ENCODE data around the gene CSMD2. TPM values are rescaled to one million over a fixed set of nuclear protein-coding genes. Genes with fewer than 3 reads are reported as not detected.

The CSMD2 gene
- total RNA-seq, 1 experiment from 2014 or later: 0.22 TPM

DNA sequence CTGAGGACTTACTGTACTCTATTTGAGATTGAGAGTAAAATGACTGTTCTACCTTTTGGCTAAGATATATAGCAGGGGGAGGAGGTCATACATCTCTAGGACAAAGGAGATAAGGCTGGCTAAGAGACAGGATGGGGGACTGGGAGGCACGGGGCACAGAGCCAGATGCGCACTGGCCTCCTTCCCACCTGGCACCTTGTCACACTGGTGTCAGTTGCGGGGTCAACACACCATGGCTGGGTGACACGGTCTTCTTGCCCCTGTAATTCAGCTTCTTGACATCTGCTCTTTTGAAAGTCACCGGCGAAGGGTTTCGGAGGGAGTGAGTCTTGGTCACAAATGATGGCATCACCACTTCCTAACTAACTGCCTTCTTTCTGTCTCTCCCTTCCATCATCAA is 515.3 kb downstream of the CSMD2 start:
- H3K79me2 ChIP-seq (ENCODE audit: insufficient read depth, low read length): no peaks in the 10 kb centered on the region
- TF ChIP-seq EGR1 (IDR thresholded peaks at IDR 0.05; ENCODE audit: low read depth): no peak
- TF ChIP-seq SIN3A (IDR thresholded peaks at IDR 0.05; ENCODE audit: low read depth): no peak
- TF ChIP-seq CTCF (IDR thresholded peaks at IDR 0.05 in 2 of 3, conservative IDR thresholded peaks at IDR 0.05 in 1 of 3; ENCODE audit: borderline replicate concordance in 1 of 3, insufficient read depth in 1 of 3, low read depth in 2 of 3, low read length in 2 of 3): no peak
- TF ChIP-seq SRF (IDR thresholded peaks at IDR 0.05; ENCODE audit: low read depth): no peak
- no peak for TF ChIP-seq RAD21 (IDR thresholded peaks at IDR 0.05; ENCODE audit: low read depth)
- TF ChIP-seq EZH2 (IDR thresholded peaks at IDR 0.05): no peak
- no peak for TF ChIP-seq YY1 (IDR thresholded peaks at IDR 0.05; ENCODE audit: extremely low read depth, insufficient replicate concordance, low read depth, low read length)
- TF ChIP-seq JUND (IDR thresholded peaks at IDR 0.05): no peak
- TF ChIP-seq CBX3 (IDR thresholded peaks at IDR 0.05; ENCODE audit: low read depth): no peak
- no peak for TF ChIP-seq TCF7L2 (IDR thresholded peaks at IDR 0.05; ENCODE audit: borderline replicate concordance, extremely low read depth, insufficient read depth, insufficient read length)
- no peak for TF ChIP-seq ZBTB33 (IDR thresholded peaks at IDR 0.05; ENCODE audit: extremely low read depth, insufficient replicate concordance, low read length)
- H3K27me3 ChIP-seq (ENCODE audit: insufficient read depth, low read length): peaks cover 23% of the 10 kb centered on the region
- ChIA-PET RAD21 (ENCODE audit: low non-redundant PET in 1 of 2, low total read pairs in 2 of 2, uncharacterized antibody in 2 of 2, unreplicated experiment in 2 of 2) (no interaction called here), POLR2A (no interaction called here), CTCF (interaction anchor here (2.4 kb wide), 1 partner anchor 17 kb away, joined by 6 read pairs; no protein-coding TSS in a partner anchor)
- no peaks in the 10 kb centered on the region for H3K9me3 ChIP-seq (ENCODE audit: control insufficient read depth in 1 of 2, insufficient read depth in 1 of 2, low read depth in 1 of 2, low read length in 2 of 2)
- DNase-seq (ENCODE audit: low read depth, low spot score) (no peak), ATAC-seq (no peak)
- H3K4me1 ChIP-seq (ENCODE audit: control insufficient read depth in 1 of 2, insufficient read depth in 2 of 2, low read length in 2 of 2): no peaks in the 10 kb centered on the region
- intact Hi-C loops (cut with micrococcal nuclease): no loop called here
- H3K36me3 ChIP-seq (ENCODE audit: control insufficient read depth in 1 of 2, insufficient read depth in 2 of 2, low read length in 2 of 2): no peaks in the 10 kb centered on the region
- BruUV-seq (replicated peaks): no TSS peak
- no peak overlapping the region for H3K9ac ChIP-seq (ENCODE audit: low read length)
- no peak overlapping the region for H3K4me3 ChIP-seq (replicated peaks in 1 of 2; ENCODE audit: low read depth in 1 of 2, low read length in 2 of 2)
- H2AFZ ChIP-seq (ENCODE audit: low read depth, low read length, poor library complexity, severe bottlenecking): no peak overlapping the region
- no peak overlapping the region for H3K4me2 ChIP-seq (ENCODE audit: low read length)
- H3K9me2 ChIP-seq (ENCODE audit: insufficient read depth): no peaks in the 10 kb centered on the region
- no peak overlapping the region for H3K27ac ChIP-seq (ENCODE audit: low read depth, low read length)
- no peaks in the 10 kb centered on the region for H4K20me1 ChIP-seq (ENCODE audit: insufficient read depth)
